Breast epithelium (tissue), 4 donors: ENCODE measurements around the gene C1QTNF8. TPM values are rescaled to one million over a fixed set of nuclear protein-coding genes. Genes with fewer than 3 reads are reported as not detected.

Experiments used
- DNase-seq, 2 donors: peaks; one replicate each; pipeline ENCODE4 v3.0.0-alpha.2; 2019; ENCODE audit warnings: low spot score in 2 of 2
- H3K27ac ChIP-seq, 2 donors: fragments of 200-600 bp; sonication (generic) in 1 of 2; one replicate each; pipeline ENCODE4 v1.5.1; 2016 to 2019; ENCODE audit warnings: mild to moderate bottlenecking in 1 of 2
- H3K27me3 ChIP-seq, 2 donors: fragments of 200-600 bp; sonication (generic) in 1 of 2; one replicate each; pipeline versions ENCODE4 v1.5.1 to v1.6.0; 2017 to 2019; ENCODE audit warnings: control low read depth in 1 of 2, mild to moderate bottlenecking in 1 of 2
- H3K36me3 ChIP-seq: fragments of 200-600 bp; one replicate; pipeline ENCODE4 v1.5.1; 2019
- H3K4me1 ChIP-seq, 2 donors: fragments of 200-600 bp; sonication (generic); one replicate each; pipeline ENCODE4 v1.5.1; 2016 to 2019; ENCODE audit warnings: control low read depth in 1 of 2
- H3K4me3 ChIP-seq, 3 donors: fragments of 200-600 bp; sonication (generic); 1 replicate in 2 of 3; 2 replicates in 1 of 3; pipeline ENCODE4 v1.5.1; 2016 to 2019; ENCODE audit warnings: mild to moderate bottlenecking in 3 of 3, moderate library complexity in 2 of 3
- H3K9me3 ChIP-seq, 2 donors: fragments of 200-600 bp; sonication (generic) in 1 of 2; one replicate each; pipeline ENCODE4 v1.5.1; 2016 to 2019; ENCODE audit warnings: control low read depth in 1 of 2
- POLR2A ChIP-seq: fragments of 450-650 bp; IDR thresholded peaks from one replicate; pipeline ENCODE4 v1.6.1; 2016; ENCODE audit warnings: antibody characterized with exemption, mild to moderate bottlenecking, moderate library complexity
- POLR2AphosphoS5 ChIP-seq, 3 donors: sonication (generic); formaldehyde crosslinking; IDR thresholded peaks; one replicate each; pipeline ENCODE4 v1.6.1; 2017; ENCODE audit warnings: antibody characterized with exemption in 3 of 3
- intact Hi-C: fragments of 100-400 bp; cut with DNase I; formaldehyde crosslinking; loops from one replicate; pipeline ENCODE4 v1.15.1; 2023; ENCODE audit warnings: low total_unique reads
- total RNA-seq, 3 donors: library from RNA; depleted of rRNA; stranded (reverse); fragments of >200 nt; gene quantifications; one replicate each; pipeline ENCODE4 v1.1.0, GENCODE V29; 2016
- TF ChIP-seq, protein P1 (sequence below), 3 donors: fragments of 450-650 bp; IDR thresholded peaks; one replicate each; pipeline ENCODE4 v1.5.1; 2016 to 2017; ENCODE audit warnings: antibody characterized with exemption in 3 of 3, mild to moderate bottlenecking in 3 of 3, moderate library complexity in 3 of 3

Gene C1QTNF8
- total RNA-seq, 3 donors from 2014 or later, result not detected

DNA sequence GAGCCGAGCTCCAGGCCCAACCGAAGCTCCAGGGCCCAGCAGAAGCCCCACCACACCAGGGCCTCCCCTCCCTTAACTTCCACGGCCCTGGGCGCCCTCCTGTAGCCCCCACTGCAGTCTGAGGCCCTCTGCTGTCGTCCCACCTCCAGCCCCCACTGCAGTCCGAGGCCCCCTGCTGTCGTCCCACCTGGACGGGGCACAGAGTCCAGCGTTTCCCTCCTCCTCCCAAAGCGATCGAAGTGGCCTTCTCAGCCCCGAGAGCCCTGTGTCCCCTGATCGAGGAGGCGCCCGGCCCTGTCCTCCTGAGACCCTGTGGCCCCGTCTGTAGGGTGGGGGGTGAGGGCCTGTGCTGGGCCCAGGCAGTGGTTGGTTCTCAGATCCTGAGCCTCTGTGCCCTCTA is 31.1 kb upstream of the C1QTNF8 start:
- DNase-seq, result no peak
- H3K9me3 ChIP-seq, result no peaks in the 10 kb centered on the region
- H3K4me1 ChIP-seq, result no peaks in the 10 kb centered on the region
- H3K4me3 ChIP-seq, result no peak overlapping the region
- peaks cover 0 to 88% of the 10 kb centered on the region in 2 donors for H3K27me3 ChIP-seq
- TF ChIP-seq POLR2A (no peak), POLR2AphosphoS5 (IDR thresholded peaks at IDR 0.05) (no peak)
- TF ChIP-seq, protein P1, sequence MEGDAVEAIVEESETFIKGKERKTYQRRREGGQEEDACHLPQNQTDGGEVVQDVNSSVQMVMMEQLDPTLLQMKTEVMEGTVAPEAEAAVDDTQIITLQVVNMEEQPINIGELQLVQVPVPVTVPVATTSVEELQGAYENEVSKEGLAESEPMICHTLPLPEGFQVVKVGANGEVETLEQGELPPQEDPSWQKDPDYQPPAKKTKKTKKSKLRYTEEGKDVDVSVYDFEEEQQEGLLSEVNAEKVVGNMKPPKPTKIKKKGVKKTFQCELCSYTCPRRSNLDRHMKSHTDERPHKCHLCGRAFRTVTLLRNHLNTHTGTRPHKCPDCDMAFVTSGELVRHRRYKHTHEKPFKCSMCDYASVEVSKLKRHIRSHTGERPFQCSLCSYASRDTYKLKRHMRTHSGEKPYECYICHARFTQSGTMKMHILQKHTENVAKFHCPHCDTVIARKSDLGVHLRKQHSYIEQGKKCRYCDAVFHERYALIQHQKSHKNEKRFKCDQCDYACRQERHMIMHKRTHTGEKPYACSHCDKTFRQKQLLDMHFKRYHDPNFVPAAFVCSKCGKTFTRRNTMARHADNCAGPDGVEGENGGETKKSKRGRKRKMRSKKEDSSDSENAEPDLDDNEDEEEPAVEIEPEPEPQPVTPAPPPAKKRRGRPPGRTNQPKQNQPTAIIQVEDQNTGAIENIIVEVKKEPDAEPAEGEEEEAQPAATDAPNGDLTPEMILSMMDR (IDR thresholded peaks at IDR 0.05), result no peak
- no peak overlapping the region for H3K27ac ChIP-seq
- intact Hi-C loops, result no loop called here
- H3K36me3 ChIP-seq, result no peaks in the 10 kb centered on the region

DNA sequence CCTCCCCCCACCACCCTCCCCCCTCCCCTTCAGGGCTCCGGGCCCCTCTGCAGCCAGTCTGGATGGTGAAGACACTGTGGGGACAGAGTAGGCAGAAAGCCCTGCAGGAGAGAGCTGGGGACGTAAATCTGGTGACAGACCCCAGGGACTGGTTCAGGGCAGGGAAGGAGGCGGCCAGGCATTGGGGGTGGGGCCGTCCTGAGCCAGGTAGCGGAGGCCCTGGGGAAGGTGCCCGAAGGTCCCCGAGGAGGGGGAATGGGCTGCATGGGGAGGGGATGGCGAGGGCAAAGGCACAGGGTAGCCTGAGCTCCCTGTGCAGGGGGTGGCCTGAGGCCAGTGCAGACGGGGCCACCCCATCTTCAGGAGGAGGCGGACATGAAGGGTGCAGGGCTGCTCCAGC is 30.5 kb upstream of the C1QTNF8 start:
- peaks cover 0 to 87% of the 10 kb centered on the region in 2 donors for H3K27me3 ChIP-seq
- no peaks in the 10 kb centered on the region for H3K9me3 ChIP-seq
- no peak overlapping the region for H3K4me3 ChIP-seq
- no peak overlapping the region for H3K27ac ChIP-seq
- no peak for DNase-seq
- intact Hi-C loops, result no loop called here
- no peaks in the 10 kb centered on the region for H3K36me3 ChIP-seq
- no peaks in the 10 kb centered on the region for H3K4me1 ChIP-seq
- TF ChIP-seq POLR2AphosphoS5 (IDR thresholded peaks at IDR 0.05), result no peak

DNA sequence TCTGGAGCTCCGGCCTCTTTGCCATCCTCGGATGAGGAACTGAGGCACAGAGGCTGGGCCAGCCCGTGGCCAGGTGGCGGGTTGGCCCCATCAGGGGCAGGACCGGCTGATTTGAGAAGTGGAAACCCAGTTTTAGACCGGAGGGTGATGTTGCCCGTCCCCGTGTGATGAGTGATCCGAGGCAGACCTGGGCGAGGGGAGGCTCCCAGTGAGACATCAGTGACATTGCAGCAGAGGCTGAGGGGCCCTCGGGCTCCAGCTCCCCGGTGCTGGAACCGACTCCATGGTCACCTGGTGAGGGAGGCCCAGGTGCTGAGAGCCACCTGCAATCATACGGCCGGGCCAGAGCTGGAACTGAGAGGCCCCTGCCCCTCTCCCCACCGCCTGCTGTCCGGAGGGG is 30.0 kb upstream of the C1QTNF8 start:
- no peak for DNase-seq
- peaks cover 0 to 87% of the 10 kb centered on the region in 2 donors for H3K27me3 ChIP-seq

DNA sequence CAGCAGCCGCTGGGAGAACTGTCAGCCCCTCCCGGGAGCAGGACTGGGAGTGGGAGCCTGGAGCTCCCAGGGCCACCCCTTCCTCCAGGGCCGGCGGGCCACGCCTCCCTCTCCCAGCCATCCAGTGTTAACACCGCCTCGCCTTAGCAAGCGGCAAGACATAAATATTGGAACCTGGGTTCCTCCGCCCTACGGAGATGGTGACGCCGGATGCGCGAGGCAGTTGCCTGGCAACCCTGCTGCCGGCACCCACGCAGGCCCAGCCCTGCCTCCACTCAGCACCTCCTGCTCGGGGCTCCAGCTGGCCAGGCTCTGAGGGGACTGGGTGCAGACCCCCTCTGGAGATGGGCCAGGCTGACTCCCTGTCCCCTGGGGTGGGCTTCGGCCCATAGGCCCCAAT is 29.4 kb upstream of the C1QTNF8 start:
- TF ChIP-seq, protein P1 (IDR thresholded peaks at IDR 0.05), result no peak
- TF ChIP-seq POLR2AphosphoS5 (IDR thresholded peaks at IDR 0.05), result no peak
- no peak for TF ChIP-seq POLR2A
- Histone ChIP-seq H3K4me1 (no peaks in the 10 kb centered on the region), H3K9me3 (no peaks in the 10 kb centered on the region), H3K27me3 (peaks cover 0 to 90% of the 10 kb centered on the region in 2 donors), H3K36me3 (no peaks in the 10 kb centered on the region), H3K27ac (no peak overlapping the region), H3K4me3 (no peak overlapping the region)
- no peak for DNase-seq
- intact Hi-C loops, result no loop called here

More for the DNA sequence above, 30.0 kb upstream of the C1QTNF8 start:
- Histone ChIP-seq H3K4me3 (no peak overlapping the region), H3K36me3 (no peaks in the 10 kb centered on the region), H3K9me3 (no peaks in the 10 kb centered on the region), H3K27ac (no peak overlapping the region), H3K4me1 (no peaks in the 10 kb centered on the region)
- intact Hi-C loops, result no loop called here
- TF ChIP-seq POLR2A (no peak), POLR2AphosphoS5 (IDR thresholded peaks at IDR 0.05) (no peak)
- TF ChIP-seq, protein P1 (IDR thresholded peaks at IDR 0.05), result no peak

DNA sequence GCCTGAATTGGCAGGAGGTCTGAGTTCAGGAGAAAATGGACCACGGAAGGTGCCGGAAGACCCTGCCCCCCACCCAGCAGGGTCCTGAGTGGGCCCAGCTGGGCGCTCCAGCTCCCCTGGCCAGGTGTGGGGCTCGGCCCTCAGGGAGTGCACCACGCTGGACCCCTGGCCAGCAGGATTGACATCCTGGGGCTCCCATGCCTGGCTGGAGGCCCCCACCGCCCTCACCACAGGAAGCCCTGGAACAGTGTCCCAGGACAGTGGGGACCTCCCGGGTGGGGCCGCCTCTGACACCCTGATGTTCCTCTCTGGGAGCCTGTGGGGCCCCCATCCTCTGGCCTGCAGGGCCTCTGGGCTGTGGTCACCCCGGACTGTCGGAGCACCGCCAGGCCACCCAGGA is 28.8 kb upstream of the C1QTNF8 start:
- intact Hi-C loops, result no loop called here

More for the DNA sequence above, 28.8 kb upstream of the C1QTNF8 start:
- no peak for DNase-seq
- Histone ChIP-seq H3K9me3 (no peaks in the 10 kb centered on the region), H3K27me3 (peaks cover 0 to 90% of the 10 kb centered on the region in 2 donors), H3K36me3 (no peaks in the 10 kb centered on the region), H3K4me1 (no peaks in the 10 kb centered on the region), H3K27ac (no peak overlapping the region), H3K4me3 (no peak overlapping the region)
- TF ChIP-seq, protein P1 (IDR thresholded peaks at IDR 0.05), result no peak
- no peak for TF ChIP-seq POLR2AphosphoS5 (IDR thresholded peaks at IDR 0.05)
- no peak for TF ChIP-seq POLR2A
